ENCODE measurements around the gene C11orf71.

C11orf71 gene

GRCh38 chr11:114439229-114440120, 39.2 kb upstream of the C11orf71 start, which contains the start of gene REXO2:
Gene REXO2, plus strand, starts transcription at chr11:114439467. Its CDS starts 62 bp downstream, at chr11:114439529.
- peak within 1 kb of the TSS; percentile 79 to 80 for H3K27ac ChIP-seq (ENCODE audit: low read depth in 2 of 2, low read length in 2 of 2)
- H3K9me3 ChIP-seq (ENCODE audit: control insufficient read depth in 2 of 2, low read length in 2 of 2) = no peaks in the 10 kb centered on the region
- peak within 1 kb of the TSS; percentile 91 for H3K4me3 ChIP-seq (ENCODE audit: low read length in 2 of 2)
- no peaks in the 10 kb centered on the region for H3K27me3 ChIP-seq (ENCODE audit: control insufficient read depth in 2 of 2, insufficient read depth in 2 of 2, low read length in 2 of 2)
- H3K9ac ChIP-seq (ENCODE audit: low read depth in 1 of 2, low read length in 2 of 2) = peak within 1 kb of the TSS; percentile 80 to 83
- H3K36me3 ChIP-seq (ENCODE audit: control insufficient read depth in 2 of 2, insufficient read depth in 2 of 2, low read length in 2 of 2) = peaks cover 4 to 5% of the 10 kb centered on the region in 2 donors
- peaks cover 6 to 10% of the 10 kb centered on the region in 2 donors for H3K4me1 ChIP-seq (ENCODE audit: control insufficient read depth in 2 of 2, insufficient read depth in 2 of 2, low read length in 2 of 2)

DNA sequence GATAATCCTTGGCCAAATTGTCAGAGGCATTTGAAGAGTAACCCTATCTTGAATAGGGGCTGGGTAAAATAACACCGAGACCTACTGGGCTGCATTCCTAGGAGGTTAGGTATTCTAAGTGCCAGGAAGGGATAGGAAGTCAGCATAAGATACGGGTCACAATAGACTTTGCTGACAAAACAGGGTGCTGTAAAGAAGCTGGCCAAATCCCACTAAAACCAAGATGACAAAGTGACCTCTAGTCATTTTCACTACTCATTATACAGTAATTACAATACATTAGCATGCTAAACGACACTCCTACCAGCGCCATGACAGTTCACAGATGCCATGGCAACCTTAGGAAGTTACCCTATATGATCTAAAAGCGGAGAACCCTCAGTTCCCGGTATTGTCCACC, 38.0 kb upstream of the C11orf71 start:
- H3K4me1 ChIP-seq (ENCODE audit: control insufficient read depth in 2 of 2, insufficient read depth in 2 of 2, low read length in 2 of 2) = peaks cover 6 to 10% of the 10 kb centered on the region in 2 donors
- H3K27me3 ChIP-seq (ENCODE audit: control insufficient read depth in 2 of 2, insufficient read depth in 2 of 2, low read length in 2 of 2) = no peaks in the 10 kb centered on the region
- no peak overlapping the region for H3K27ac ChIP-seq (ENCODE audit: low read depth in 2 of 2, low read length in 2 of 2)
- no peak overlapping the region for H3K9ac ChIP-seq (ENCODE audit: low read depth in 1 of 2, low read length in 2 of 2)
- H3K36me3 ChIP-seq (ENCODE audit: control insufficient read depth in 2 of 2, insufficient read depth in 2 of 2, low read length in 2 of 2) = no peaks in the 10 kb centered on the region
- H3K9me3 ChIP-seq (ENCODE audit: control insufficient read depth in 2 of 2, low read length in 2 of 2) = no peaks in the 10 kb centered on the region
- no peak overlapping the region for H3K4me3 ChIP-seq (ENCODE audit: low read length in 2 of 2)

- Histone ChIP-seq H3K36me3 (ENCODE audit: control insufficient read depth in 2 of 2, insufficient read depth in 2 of 2, low read length in 2 of 2) (no peaks in the 10 kb centered on the region), H3K9ac (ENCODE audit: low read depth in 1 of 2, low read length in 2 of 2) (no peak overlapping the region), H3K27ac (ENCODE audit: low read depth in 2 of 2, low read length in 2 of 2) (no peak overlapping the region), H3K27me3 (ENCODE audit: control insufficient read depth in 2 of 2, insufficient read depth in 2 of 2, low read length in 2 of 2) (no peaks in the 10 kb centered on the region), H3K9me3 (ENCODE audit: control insufficient read depth in 2 of 2, low read length in 2 of 2) (no peaks in the 10 kb centered on the region), H3K4me3 (ENCODE audit: low read length in 2 of 2) (no peak overlapping the region), H3K4me1 (ENCODE audit: control insufficient read depth in 2 of 2, insufficient read depth in 2 of 2, low read length in 2 of 2) (no peaks in the 10 kb centered on the region)
Measured at GRCh38 chr11:114433376-114433775, 33.1 kb upstream of the C11orf71 start.

DNA sequence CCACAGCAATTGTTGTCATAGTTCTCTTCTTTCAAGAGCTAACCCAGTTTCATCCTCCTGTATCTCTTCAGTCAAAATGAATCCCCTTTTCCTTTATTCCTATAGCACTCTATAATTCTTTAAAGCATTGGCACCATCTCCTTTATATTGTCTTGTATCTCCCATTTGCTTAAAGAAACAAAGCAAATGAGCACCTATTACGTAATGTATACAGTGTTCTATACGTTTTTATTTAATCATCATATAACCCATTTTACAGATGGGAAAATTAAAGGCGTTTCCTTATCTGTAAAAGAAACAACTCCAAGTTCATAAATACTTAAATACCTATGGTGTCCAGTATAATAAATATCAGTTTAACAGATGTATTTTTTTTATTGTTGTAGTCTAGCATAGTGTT, 32.6 kb upstream of the C11orf71 start:
- no peak overlapping the region for H3K27ac ChIP-seq (ENCODE audit: low read depth in 2 of 2, low read length in 2 of 2)
- H3K9ac ChIP-seq (ENCODE audit: low read depth in 1 of 2, low read length in 2 of 2) = no peak overlapping the region
- no peaks in the 10 kb centered on the region for H3K9me3 ChIP-seq (ENCODE audit: control insufficient read depth in 2 of 2, low read length in 2 of 2)
- no peak overlapping the region for H3K4me3 ChIP-seq (ENCODE audit: low read length in 2 of 2)
- H3K27me3 ChIP-seq (ENCODE audit: control insufficient read depth in 2 of 2, insufficient read depth in 2 of 2, low read length in 2 of 2) = no peaks in the 10 kb centered on the region
- H3K4me1 ChIP-seq (ENCODE audit: control insufficient read depth in 2 of 2, insufficient read depth in 2 of 2, low read length in 2 of 2) = no peaks in the 10 kb centered on the region
- no peaks in the 10 kb centered on the region for H3K36me3 ChIP-seq (ENCODE audit: control insufficient read depth in 2 of 2, insufficient read depth in 2 of 2, low read length in 2 of 2)

DNA sequence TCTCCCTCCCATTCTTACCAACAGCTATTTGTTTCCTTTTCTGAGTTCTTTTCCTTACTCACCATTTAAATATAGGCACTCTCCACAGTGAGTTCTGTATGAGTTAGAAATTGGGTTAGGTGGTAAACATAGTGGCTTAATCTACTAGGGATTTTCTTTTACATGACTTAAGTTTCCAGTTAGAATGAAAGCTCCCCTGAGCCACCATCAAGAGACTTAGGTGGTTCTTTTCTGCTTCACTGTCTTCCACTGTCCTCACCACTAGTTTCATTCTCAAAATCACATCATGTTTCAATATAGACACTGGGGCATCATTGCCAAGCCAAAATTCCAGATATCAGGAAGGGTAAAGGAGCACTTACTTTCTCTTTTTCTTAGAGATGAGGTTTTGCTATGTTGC, 30.0 kb upstream of the C11orf71 start:
- H3K4me1 ChIP-seq (ENCODE audit: control insufficient read depth in 2 of 2, insufficient read depth in 2 of 2, low read length in 2 of 2) = no peaks in the 10 kb centered on the region
- H3K9me3 ChIP-seq (ENCODE audit: control insufficient read depth in 2 of 2, low read length in 2 of 2) = no peaks in the 10 kb centered on the region
- H3K27ac ChIP-seq (ENCODE audit: low read depth in 2 of 2, low read length in 2 of 2) = no peak overlapping the region
- H3K9ac ChIP-seq (ENCODE audit: low read depth in 1 of 2, low read length in 2 of 2) = no peak overlapping the region
- H3K36me3 ChIP-seq (ENCODE audit: control insufficient read depth in 2 of 2, insufficient read depth in 2 of 2, low read length in 2 of 2) = no peaks in the 10 kb centered on the region
- H3K27me3 ChIP-seq (ENCODE audit: control insufficient read depth in 2 of 2, insufficient read depth in 2 of 2, low read length in 2 of 2) = no peaks in the 10 kb centered on the region
- H3K4me3 ChIP-seq (ENCODE audit: low read length in 2 of 2) = no peak overlapping the region

- Histone ChIP-seq H3K4me3 (ENCODE audit: low read length in 2 of 2) (no peak overlapping the region), H3K27ac (ENCODE audit: low read depth in 2 of 2, low read length in 2 of 2) (no peak overlapping the region), H3K4me1 (ENCODE audit: control insufficient read depth in 2 of 2, insufficient read depth in 2 of 2, low read length in 2 of 2) (no peaks in the 10 kb centered on the region), H3K36me3 (ENCODE audit: control insufficient read depth in 2 of 2, insufficient read depth in 2 of 2, low read length in 2 of 2) (no peaks in the 10 kb centered on the region), H3K9ac (ENCODE audit: low read depth in 1 of 2, low read length in 2 of 2) (no peak overlapping the region), H3K27me3 (ENCODE audit: control insufficient read depth in 2 of 2, insufficient read depth in 2 of 2, low read length in 2 of 2) (no peaks in the 10 kb centered on the region), H3K9me3 (ENCODE audit: control insufficient read depth in 2 of 2, low read length in 2 of 2) (no peaks in the 10 kb centered on the region)
Measured at GRCh38 chr11:114426280-114426679, 26.0 kb upstream of the C11orf71 start.

DNA sequence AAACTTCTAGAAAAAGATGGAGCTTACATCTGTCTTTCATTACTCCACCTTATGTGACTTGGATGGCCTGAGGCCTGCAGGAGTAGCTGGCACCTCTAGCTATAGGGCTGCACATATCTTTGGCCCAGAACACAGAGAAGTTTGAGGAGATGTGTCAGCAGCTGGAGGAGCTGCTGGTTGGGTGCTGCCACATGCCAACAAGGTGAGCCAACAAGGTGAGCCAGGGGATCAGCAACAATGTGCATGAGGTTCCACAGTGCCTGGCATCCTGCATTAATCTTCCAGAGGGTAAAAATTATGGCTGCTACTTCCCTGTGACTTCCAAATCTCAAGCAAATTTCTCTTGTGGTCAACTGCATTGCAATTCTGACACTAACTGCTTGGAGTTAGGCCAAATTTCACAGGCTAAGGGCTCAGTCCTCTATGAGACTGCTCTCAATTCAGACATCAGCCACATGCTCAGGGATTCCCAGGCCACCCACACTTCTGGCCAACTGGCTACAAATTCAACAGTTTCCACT, 16.2 kb upstream of the C11orf71 start:
- H3K27ac ChIP-seq (ENCODE audit: low read depth in 2 of 2, low read length in 2 of 2) = no peak overlapping the region
- H3K4me3 ChIP-seq (ENCODE audit: low read length in 2 of 2) = no peak overlapping the region
- no peaks in the 10 kb centered on the region for H3K36me3 ChIP-seq (ENCODE audit: control insufficient read depth in 2 of 2, insufficient read depth in 2 of 2, low read length in 2 of 2)
- H3K9ac ChIP-seq (ENCODE audit: low read depth in 1 of 2, low read length in 2 of 2) = no peak overlapping the region
- H3K9me3 ChIP-seq (ENCODE audit: control insufficient read depth in 2 of 2, low read length in 2 of 2) = no peaks in the 10 kb centered on the region
- no peaks in the 10 kb centered on the region for H3K4me1 ChIP-seq (ENCODE audit: control insufficient read depth in 2 of 2, insufficient read depth in 2 of 2, low read length in 2 of 2)
- no peaks in the 10 kb centered on the region for H3K27me3 ChIP-seq (ENCODE audit: control insufficient read depth in 2 of 2, insufficient read depth in 2 of 2, low read length in 2 of 2)

- H3K9me3 ChIP-seq (ENCODE audit: control insufficient read depth in 2 of 2, low read length in 2 of 2) = no peaks in the 10 kb centered on the region
- no peak overlapping the region for H3K27ac ChIP-seq (ENCODE audit: low read depth in 2 of 2, low read length in 2 of 2)
- H3K36me3 ChIP-seq (ENCODE audit: control insufficient read depth in 2 of 2, insufficient read depth in 2 of 2, low read length in 2 of 2) = peaks cover 13 to 14% of the 10 kb centered on the region in 2 donors
- no peaks in the 10 kb centered on the region for H3K4me1 ChIP-seq (ENCODE audit: control insufficient read depth in 2 of 2, insufficient read depth in 2 of 2, low read length in 2 of 2)
- H3K4me3 ChIP-seq (ENCODE audit: low read length in 2 of 2) = no peak overlapping the region
- no peaks in the 10 kb centered on the region for H3K27me3 ChIP-seq (ENCODE audit: control insufficient read depth in 2 of 2, insufficient read depth in 2 of 2, low read length in 2 of 2)
- H3K9ac ChIP-seq (ENCODE audit: low read depth in 1 of 2, low read length in 2 of 2) = no peak overlapping the region
Measured at GRCh38 chr11:114413958-114414357, 13.6 kb upstream of the C11orf71 start.

GRCh38 chr11:114412946-114413345, 12.6 kb upstream of the C11orf71 start:
- Histone ChIP-seq H3K27ac (ENCODE audit: low read depth in 2 of 2, low read length in 2 of 2) (no peak overlapping the region), H3K36me3 (ENCODE audit: control insufficient read depth in 2 of 2, insufficient read depth in 2 of 2, low read length in 2 of 2) (peaks cover 18 to 19% of the 10 kb centered on the region in 2 donors), H3K9ac (ENCODE audit: low read depth in 1 of 2, low read length in 2 of 2) (no peak overlapping the region), H3K9me3 (ENCODE audit: control insufficient read depth in 2 of 2, low read length in 2 of 2) (no peaks in the 10 kb centered on the region), H3K27me3 (ENCODE audit: control insufficient read depth in 2 of 2, insufficient read depth in 2 of 2, low read length in 2 of 2) (no peaks in the 10 kb centered on the region), H3K4me3 (ENCODE audit: low read length in 2 of 2) (no peak overlapping the region), H3K4me1 (ENCODE audit: control insufficient read depth in 2 of 2, insufficient read depth in 2 of 2, low read length in 2 of 2) (no peaks in the 10 kb centered on the region)

GRCh38 chr11:114401311-114401710, 1.0 kb upstream of the C11orf71 start:
- Histone ChIP-seq H3K9me3 (ENCODE audit: control insufficient read depth in 2 of 2, low read length in 2 of 2) (no peaks in the 10 kb centered on the region), H3K27ac (ENCODE audit: low read depth in 2 of 2, low read length in 2 of 2) (peak overlapping the region in 1 of 2 donors; percentile 14), H3K36me3 (ENCODE audit: control insufficient read depth in 2 of 2, insufficient read depth in 2 of 2, low read length in 2 of 2) (peaks cover 13 to 17% of the 10 kb centered on the region in 2 donors), H3K9ac (ENCODE audit: low read depth in 1 of 2, low read length in 2 of 2) (peak overlapping the region; percentile 100), H3K4me1 (ENCODE audit: control insufficient read depth in 2 of 2, insufficient read depth in 2 of 2, low read length in 2 of 2) (peaks cover 7 to 9% of the 10 kb centered on the region in 2 donors), H3K4me3 (ENCODE audit: low read length in 2 of 2) (peak overlapping the region; percentile 74 to 100), H3K27me3 (ENCODE audit: control insufficient read depth in 2 of 2, insufficient read depth in 2 of 2, low read length in 2 of 2) (no peaks in the 10 kb centered on the region)
